ENCODE data around the gene FOXI3. TPM values are rescaled to one million over a fixed set of nuclear protein-coding genes. Genes with fewer than 3 reads are reported as not detected.
"Not testable (repeated sequence)": the region's sequence is repeated elsewhere in the genome, so short reads cannot be mapped to it uniquely, and the experiment has no call there.

FOXI3 gene
- total RNA-seq, 1 donor from 2014 or later = not detected

GRCh38 chr2:88442473-88442872 lies 10.0 kb downstream of the FOXI3 start:
- H3K36me3 ChIP-seq (ENCODE audit: control insufficient read depth in 3 of 3, insufficient read depth in 3 of 3, low read length in 3 of 3) = no peaks in the 10 kb centered on the region
- no peak overlapping the region for H3K27ac ChIP-seq (ENCODE audit: low read depth, low read length)
- H3K4me1 ChIP-seq (ENCODE audit: control insufficient read depth in 3 of 3, insufficient read depth in 3 of 3, low read length in 3 of 3) = no peaks in the 10 kb centered on the region
- H3K9me3 ChIP-seq (ENCODE audit: control insufficient read depth in 3 of 3, low read length in 3 of 3) = no peaks in the 10 kb centered on the region
- peaks cover 7 to 13% (median 9%) of the 10 kb centered on the region in 3 donors for H3K27me3 ChIP-seq (ENCODE audit: control insufficient read depth in 3 of 3, insufficient read depth in 3 of 3, low read length in 3 of 3)
- no peak overlapping the region for H3K9ac ChIP-seq (ENCODE audit: low read depth in 1 of 3, low read length in 3 of 3)
- H3K4me3 ChIP-seq (ENCODE audit: low read length in 3 of 3) = no peak overlapping the region

DNA sequence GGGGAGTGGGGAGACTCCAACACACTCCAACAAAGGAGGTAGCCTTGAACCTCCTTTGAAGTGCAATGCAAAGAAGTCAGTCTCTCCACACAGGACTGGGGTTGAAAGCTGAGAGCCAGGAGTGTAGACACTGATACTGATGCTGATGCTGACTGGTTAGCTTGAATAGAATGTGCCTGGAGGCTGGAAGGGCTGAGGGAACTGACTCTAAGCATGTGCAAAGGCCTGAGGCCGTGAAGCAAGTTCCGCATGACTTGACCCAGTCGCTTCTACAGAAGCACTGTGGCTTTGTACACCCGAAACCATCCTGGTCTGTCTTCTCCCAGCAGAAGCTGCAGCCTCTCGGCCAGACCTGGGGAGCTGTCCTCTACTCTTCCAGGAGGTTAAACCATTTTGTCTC lies 10.4 kb downstream of the FOXI3 start:
- Histone ChIP-seq H3K4me1 (ENCODE audit: control insufficient read depth in 3 of 3, insufficient read depth in 3 of 3, low read length in 3 of 3) (no peaks in the 10 kb centered on the region), H3K36me3 (ENCODE audit: control insufficient read depth in 3 of 3, insufficient read depth in 3 of 3, low read length in 3 of 3) (no peaks in the 10 kb centered on the region), H3K9me3 (ENCODE audit: control insufficient read depth in 3 of 3, low read length in 3 of 3) (no peaks in the 10 kb centered on the region), H3K4me3 (ENCODE audit: low read length in 3 of 3) (no peak overlapping the region), H3K27ac (ENCODE audit: low read depth, low read length) (no peak overlapping the region), H3K27me3 (ENCODE audit: control insufficient read depth in 3 of 3, insufficient read depth in 3 of 3, low read length in 3 of 3) (peaks cover 7 to 12% (median 9%) of the 10 kb centered on the region in 3 donors), H3K9ac (ENCODE audit: low read depth in 1 of 3, low read length in 3 of 3) (no peak overlapping the region)

- Histone ChIP-seq H3K9ac (ENCODE audit: low read depth in 1 of 3, low read length in 3 of 3) (no peak overlapping the region), H3K27me3 (ENCODE audit: control insufficient read depth in 3 of 3, insufficient read depth in 3 of 3, low read length in 3 of 3) (peaks cover 4 to 8% (median 7%) of the 10 kb centered on the region in 3 donors), H3K9me3 (ENCODE audit: control insufficient read depth in 3 of 3, low read length in 3 of 3) (no peaks in the 10 kb centered on the region), H3K36me3 (ENCODE audit: control insufficient read depth in 3 of 3, insufficient read depth in 3 of 3, low read length in 3 of 3) (no peaks in the 10 kb centered on the region), H3K4me1 (ENCODE audit: control insufficient read depth in 3 of 3, insufficient read depth in 3 of 3, low read length in 3 of 3) (no peaks in the 10 kb centered on the region), H3K4me3 (ENCODE audit: low read length in 3 of 3) (no peak overlapping the region), H3K27ac (ENCODE audit: low read depth, low read length) (no peak overlapping the region)
Measured at GRCh38 chr2:88437010-88437409, 15.5 kb downstream of the FOXI3 start.

DNA sequence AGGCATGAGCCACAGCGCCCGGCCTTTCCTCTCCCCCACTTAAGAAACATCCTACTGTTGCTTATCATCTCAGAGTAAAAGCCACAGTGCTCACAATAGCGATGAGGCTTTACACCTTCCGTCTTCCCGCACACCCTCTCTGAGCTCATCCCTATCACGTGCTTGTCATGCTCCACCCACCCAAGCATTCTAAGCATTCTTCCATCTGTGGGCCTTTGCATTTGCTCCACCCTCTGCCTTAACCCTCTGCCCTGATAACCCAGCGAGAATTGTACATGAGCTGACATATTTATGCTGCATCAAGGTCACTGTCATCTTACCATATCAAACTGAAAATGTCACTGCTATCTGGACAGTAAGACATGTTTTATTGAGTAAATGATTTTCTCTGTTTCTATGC lies 22.6 kb downstream of the FOXI3 start:
- Histone ChIP-seq H3K27ac (ENCODE audit: low read depth, low read length) (no peak overlapping the region), H3K27me3 (ENCODE audit: control insufficient read depth in 3 of 3, insufficient read depth in 3 of 3, low read length in 3 of 3) (peaks cover 0 to 2% (median 0%) of the 10 kb centered on the region in 3 donors), H3K36me3 (ENCODE audit: control insufficient read depth in 3 of 3, insufficient read depth in 3 of 3, low read length in 3 of 3) (no peaks in the 10 kb centered on the region), H3K9me3 (ENCODE audit: control insufficient read depth in 3 of 3, low read length in 3 of 3) (peaks cover 0 to 4% (median 0%) of the 10 kb centered on the region in 3 donors), H3K9ac (ENCODE audit: low read depth in 1 of 3, low read length in 3 of 3) (no peak overlapping the region), H3K4me3 (ENCODE audit: low read length in 3 of 3) (no peak overlapping the region), H3K4me1 (ENCODE audit: control insufficient read depth in 3 of 3, insufficient read depth in 3 of 3, low read length in 3 of 3) (no peaks in the 10 kb centered on the region)

GRCh38 chr2:88423733-88424132 lies 28.8 kb downstream of the FOXI3 start:
- H3K4me1 ChIP-seq (ENCODE audit: control insufficient read depth in 3 of 3, insufficient read depth in 3 of 3, low read length in 3 of 3) = no peaks in the 10 kb centered on the region
- H3K9me3 ChIP-seq (ENCODE audit: control insufficient read depth in 3 of 3, low read length in 3 of 3) = no peaks in the 10 kb centered on the region
- no peak overlapping the region for H3K9ac ChIP-seq (ENCODE audit: low read depth in 1 of 3, low read length in 3 of 3)
- H3K4me3 ChIP-seq (ENCODE audit: low read length in 3 of 3) = no peak overlapping the region
- H3K27ac ChIP-seq (ENCODE audit: low read depth, low read length) = no peak overlapping the region
- H3K27me3 ChIP-seq (ENCODE audit: control insufficient read depth in 3 of 3, insufficient read depth in 3 of 3, low read length in 3 of 3) = peaks cover 0 to 2% (median 0%) of the 10 kb centered on the region in 3 donors
- no peaks in the 10 kb centered on the region for H3K36me3 ChIP-seq (ENCODE audit: control insufficient read depth in 3 of 3, insufficient read depth in 3 of 3, low read length in 3 of 3)

DNA sequence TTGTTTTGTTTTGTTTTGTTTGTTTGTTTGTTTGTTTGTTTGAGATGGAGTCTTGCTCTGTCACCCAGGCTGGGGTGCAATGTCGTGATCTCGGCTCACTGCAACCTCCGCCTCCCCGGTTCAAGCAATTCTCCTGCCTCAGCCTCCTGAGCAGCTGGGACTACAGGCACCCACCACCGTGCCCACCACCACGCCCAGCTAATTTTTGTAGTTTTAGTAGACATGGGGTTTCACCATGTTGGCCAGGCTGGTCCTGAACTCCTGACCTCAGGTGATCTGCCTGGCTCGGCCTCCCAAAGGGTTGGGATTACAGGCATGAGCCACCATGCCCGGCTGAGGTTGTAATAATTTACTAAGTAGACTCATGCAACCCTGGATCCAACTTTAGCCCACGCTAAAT lies 33.4 kb downstream of the FOXI3 start:
- not testable (repeated sequence) for H3K4me3 ChIP-seq (ENCODE audit: low read length in 3 of 3); H3K27ac ChIP-seq (ENCODE audit: low read depth, low read length); H3K9me3 ChIP-seq (ENCODE audit: control insufficient read depth in 3 of 3, low read length in 3 of 3); H3K27me3 ChIP-seq (ENCODE audit: control insufficient read depth in 3 of 3, insufficient read depth in 3 of 3, low read length in 3 of 3); H3K36me3 ChIP-seq (ENCODE audit: control insufficient read depth in 3 of 3, insufficient read depth in 3 of 3, low read length in 3 of 3); H3K4me1 ChIP-seq (ENCODE audit: control insufficient read depth in 3 of 3, insufficient read depth in 3 of 3, low read length in 3 of 3); H3K9ac ChIP-seq (ENCODE audit: low read depth in 1 of 3, low read length in 3 of 3)

GRCh38 chr2:88416016-88416663 lies 36.4 kb downstream of the FOXI3 start:
- no peak overlapping the region for H3K9ac ChIP-seq (ENCODE audit: low read depth in 1 of 3, low read length in 3 of 3)

GRCh38 chr2:88408870-88409269 lies 43.6 kb downstream of the FOXI3 start:
- not testable (repeated sequence) for H3K27ac ChIP-seq (ENCODE audit: low read depth, low read length); H3K4me3 ChIP-seq (ENCODE audit: low read length in 3 of 3); H3K9me3 ChIP-seq (ENCODE audit: control insufficient read depth in 3 of 3, low read length in 3 of 3); H3K9ac ChIP-seq (ENCODE audit: low read depth in 1 of 3, low read length in 3 of 3); H3K27me3 ChIP-seq (ENCODE audit: control insufficient read depth in 3 of 3, insufficient read depth in 3 of 3, low read length in 3 of 3); H3K4me1 ChIP-seq (ENCODE audit: control insufficient read depth in 3 of 3, insufficient read depth in 3 of 3, low read length in 3 of 3); H3K36me3 ChIP-seq (ENCODE audit: control insufficient read depth in 3 of 3, insufficient read depth in 3 of 3, low read length in 3 of 3)

More at GRCh38 chr2:88416016-88416663, 36.4 kb downstream of the FOXI3 start:
- H3K27ac ChIP-seq (ENCODE audit: low read depth, low read length) = no peak overlapping the region
- peaks cover 0 to 8% (median 0%) of the 10 kb centered on the region in 3 donors for H3K27me3 ChIP-seq (ENCODE audit: control insufficient read depth in 3 of 3, insufficient read depth in 3 of 3, low read length in 3 of 3)
- H3K4me1 ChIP-seq (ENCODE audit: control insufficient read depth in 3 of 3, insufficient read depth in 3 of 3, low read length in 3 of 3) = no peaks in the 10 kb centered on the region
- no peak overlapping the region for H3K4me3 ChIP-seq (ENCODE audit: low read length in 3 of 3)
- H3K9me3 ChIP-seq (ENCODE audit: control insufficient read depth in 3 of 3, low read length in 3 of 3) = no peaks in the 10 kb centered on the region
- no peaks in the 10 kb centered on the region for H3K36me3 ChIP-seq (ENCODE audit: control insufficient read depth in 3 of 3, insufficient read depth in 3 of 3, low read length in 3 of 3)

- Histone ChIP-seq H3K4me1 (ENCODE audit: control insufficient read depth in 3 of 3, insufficient read depth in 3 of 3, low read length in 3 of 3) (no peaks in the 10 kb centered on the region), H3K36me3 (ENCODE audit: control insufficient read depth in 3 of 3, insufficient read depth in 3 of 3, low read length in 3 of 3) (no peaks in the 10 kb centered on the region), H3K9me3 (ENCODE audit: control insufficient read depth in 3 of 3, low read length in 3 of 3) (no peaks in the 10 kb centered on the region), H3K27me3 (ENCODE audit: control insufficient read depth in 3 of 3, insufficient read depth in 3 of 3, low read length in 3 of 3) (no peaks in the 10 kb centered on the region), H3K9ac (ENCODE audit: low read depth in 1 of 3, low read length in 3 of 3) (no peak overlapping the region), H3K27ac (ENCODE audit: low read depth, low read length) (no peak overlapping the region), H3K4me3 (ENCODE audit: low read length in 3 of 3) (no peak overlapping the region)
Measured at GRCh38 chr2:88400037-88400767, 52.3 kb downstream of the FOXI3 start.

DNA sequence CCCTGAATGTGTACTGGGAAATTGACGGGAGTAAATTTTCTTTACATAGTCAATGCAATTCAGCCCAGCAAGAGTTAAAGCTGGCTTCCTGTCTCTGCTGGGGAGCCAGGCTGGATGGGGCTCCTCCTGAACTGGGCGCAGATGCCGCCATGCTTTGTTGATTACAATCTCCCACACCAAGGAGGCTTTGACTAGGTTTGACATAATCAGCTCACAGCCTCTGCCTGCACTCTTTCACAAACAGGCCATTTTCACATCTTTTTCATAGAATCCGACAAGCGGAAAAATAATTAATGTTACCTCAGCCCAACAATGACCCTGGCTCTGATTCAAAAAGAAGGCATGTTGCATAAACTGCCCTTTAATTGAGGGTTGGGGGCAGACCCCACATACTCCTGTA lies 54.3 kb downstream of the FOXI3 start:
- Histone ChIP-seq H3K27me3 (ENCODE audit: control insufficient read depth in 3 of 3, insufficient read depth in 3 of 3, low read length in 3 of 3) (no peaks in the 10 kb centered on the region), H3K9me3 (ENCODE audit: control insufficient read depth in 3 of 3, low read length in 3 of 3) (no peaks in the 10 kb centered on the region), H3K27ac (ENCODE audit: low read depth, low read length) (no peak overlapping the region), H3K36me3 (ENCODE audit: control insufficient read depth in 3 of 3, insufficient read depth in 3 of 3, low read length in 3 of 3) (no peaks in the 10 kb centered on the region), H3K9ac (ENCODE audit: low read depth in 1 of 3, low read length in 3 of 3) (no peak overlapping the region), H3K4me1 (ENCODE audit: control insufficient read depth in 3 of 3, insufficient read depth in 3 of 3, low read length in 3 of 3) (no peaks in the 10 kb centered on the region), H3K4me3 (ENCODE audit: low read length in 3 of 3) (no peak overlapping the region)
